HCT116 (cell line): ENCODE measurements around the gene RIMS4.

Experiments
- CTCF ChIP-seq, 3 experiments: fragments of 200-600 bp in 1 of 3; sonication (generic) in 1 of 3; IDR thresholded peaks in 2 of 3; conservative IDR thresholded peaks in 1 of 3; 2 replicates each; pipeline ENCODE4 v1.5.1; 2012 to 2017; ENCODE audit warnings: low read depth in 2 of 3, low read length in 2 of 3, antibody characterized with exemption in 1 of 3, borderline replicate concordance in 1 of 3, control low read depth in 1 of 3, mild to moderate bottlenecking in 1 of 3, mixed read lengths in 1 of 3, mixed run types in 1 of 3, moderate library complexity in 1 of 3; ENCODE audit not compliant: insufficient read depth in 1 of 3
- JUND ChIP-seq: IDR thresholded peaks from 2 replicates; pipeline ENCODE4 v1.6.1; 2012
- POLR2A ChIP-seq: IDR thresholded peaks from 2 replicates; pipeline ENCODE4 v1.7.0; 2011; ENCODE audit warnings: borderline replicate concordance; ENCODE audit not compliant: insufficient read depth, insufficient read length; ENCODE audit errors: extremely low read depth
- RAD21 ChIP-seq: IDR thresholded peaks from 2 replicates; pipeline ENCODE4 v1.6.1; 2012; ENCODE audit warnings: low read depth, mild to moderate bottlenecking
- REST ChIP-seq: IDR thresholded peaks from 2 replicates; pipeline ENCODE4 v1.6.1; 2012; ENCODE audit warnings: low read depth
- YY1 ChIP-seq: IDR thresholded peaks from 2 replicates; pipeline ENCODE4 v1.6.1; 2011; ENCODE audit warnings: low read length, low read depth, moderate library complexity, mild to moderate bottlenecking; ENCODE audit not compliant: insufficient replicate concordance; ENCODE audit errors: extremely low read depth
- ZNF274 ChIP-seq: fragments of 200-500 bp; sonication (Bioruptor generic); IDR thresholded peaks from 2 replicates; pipeline ENCODE4 v1.6.1; 2014; ENCODE audit warnings: mild to moderate bottlenecking, low read depth, low read length, inconsistent platforms

GRCh38 chr20:44810391-44811149 lies at the start of gene RIMS4:
- TF ChIP-seq CTCF (IDR thresholded peaks at IDR 0.05 in 2 of 3, conservative IDR thresholded peaks at IDR 0.05 in 1 of 3; ENCODE audit: borderline replicate concordance in 1 of 3, insufficient read depth in 1 of 3, low read depth in 2 of 3, low read length in 2 of 3) = no peak
- TF ChIP-seq JUND = no peak
- TF ChIP-seq RAD21 = no peak
- TF ChIP-seq POLR2A = no peak
- no peak for TF ChIP-seq YY1
- no peak for TF ChIP-seq REST
- TF ChIP-seq ZNF274 = no peak
